Measurements from ENCODE around the gene HTD2.

GRCh38 chr3:58271901-58272501 is 34.3 kb upstream of the HTD2 start:
- TF ChIP-seq EP300 (IDR thresholded peaks at IDR 0.05) (no peak), MYC (IDR thresholded peaks at IDR 0.05; ENCODE audit: borderline replicate concordance, low read length) (no peak), JUNB (IDR thresholded peaks at IDR 0.05) (no peak), JUN (IDR thresholded peaks at IDR 0.05) (no peak), CTCF (IDR thresholded peaks at IDR 0.05) (no peak), ESRRA (IDR thresholded peaks at IDR 0.05; ENCODE audit: borderline replicate concordance, low read length) (no peak), CHD4 (IDR thresholded peaks at IDR 0.05; ENCODE audit: borderline replicate concordance) (no peak)

All from A549 (cell line).